BE2C (cell line): Measurements from ENCODE around the gene KRTAP12-2.

Experiments used
- DNase-seq: peaks from one replicate; pipeline ENCODE4 v3.0.0-alpha.2; 2020
- H3K27me3 ChIP-seq: fragments of 250-450 bp; sonication (Bioruptor Pico); 2 replicates; pipeline ENCODE4 v1.5.1; 2020; ENCODE audit warnings: mild to moderate bottlenecking
- H3K36me3 ChIP-seq: fragments of 250-450 bp; sonication (Bioruptor Pico); 2 replicates; pipeline ENCODE4 v1.5.1; 2020; ENCODE audit warnings: mild to moderate bottlenecking
- H3K4me1 ChIP-seq: fragments of 250-450 bp; sonication (Bioruptor Pico); 2 replicates; pipeline ENCODE4 v1.5.1; 2020
- H3K4me3 ChIP-seq: 2 replicates; pipeline ENCODE4 v1.5.1; 2011; ENCODE audit warnings: low read depth, low read length
- H3K9me3 ChIP-seq: fragments of 250-450 bp; sonication (Bioruptor Pico); 2 replicates; pipeline ENCODE4 v1.5.1; 2020
- TF ChIP-seq, protein P1 (sequence below): IDR thresholded peaks from 2 replicates; pipeline ENCODE4 v1.5.1; 2012; ENCODE audit warnings: mild to moderate bottlenecking, low read depth, low read length

The KRTAP12-2 gene

GRCh38 chr21:44708213-44708865, 41.6 kb upstream of the KRTAP12-2 start:
- H3K27me3 ChIP-seq: peaks cover 85% of the 10 kb centered on the region

GRCh38 chr21:44706706-44707581, 40.2 kb upstream of the KRTAP12-2 start:
- H3K4me1 ChIP-seq: no peaks in the 10 kb centered on the region
- TF ChIP-seq, protein P1, sequence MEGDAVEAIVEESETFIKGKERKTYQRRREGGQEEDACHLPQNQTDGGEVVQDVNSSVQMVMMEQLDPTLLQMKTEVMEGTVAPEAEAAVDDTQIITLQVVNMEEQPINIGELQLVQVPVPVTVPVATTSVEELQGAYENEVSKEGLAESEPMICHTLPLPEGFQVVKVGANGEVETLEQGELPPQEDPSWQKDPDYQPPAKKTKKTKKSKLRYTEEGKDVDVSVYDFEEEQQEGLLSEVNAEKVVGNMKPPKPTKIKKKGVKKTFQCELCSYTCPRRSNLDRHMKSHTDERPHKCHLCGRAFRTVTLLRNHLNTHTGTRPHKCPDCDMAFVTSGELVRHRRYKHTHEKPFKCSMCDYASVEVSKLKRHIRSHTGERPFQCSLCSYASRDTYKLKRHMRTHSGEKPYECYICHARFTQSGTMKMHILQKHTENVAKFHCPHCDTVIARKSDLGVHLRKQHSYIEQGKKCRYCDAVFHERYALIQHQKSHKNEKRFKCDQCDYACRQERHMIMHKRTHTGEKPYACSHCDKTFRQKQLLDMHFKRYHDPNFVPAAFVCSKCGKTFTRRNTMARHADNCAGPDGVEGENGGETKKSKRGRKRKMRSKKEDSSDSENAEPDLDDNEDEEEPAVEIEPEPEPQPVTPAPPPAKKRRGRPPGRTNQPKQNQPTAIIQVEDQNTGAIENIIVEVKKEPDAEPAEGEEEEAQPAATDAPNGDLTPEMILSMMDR: no peak
- no peak overlapping the region for H3K4me3 ChIP-seq
- H3K9me3 ChIP-seq: no peaks in the 10 kb centered on the region
- H3K36me3 ChIP-seq: no peaks in the 10 kb centered on the region
- DNase-seq: no peak
- H3K27me3 ChIP-seq: peaks cover 86% of the 10 kb centered on the region

More at GRCh38 chr21:44708213-44708865, 41.6 kb upstream of the KRTAP12-2 start:
- TF ChIP-seq, protein P1: no peak
- no peaks in the 10 kb centered on the region for H3K4me1 ChIP-seq
- no peak for DNase-seq
- no peak overlapping the region for H3K4me3 ChIP-seq
- no peaks in the 10 kb centered on the region for H3K9me3 ChIP-seq
- no peaks in the 10 kb centered on the region for H3K36me3 ChIP-seq

GRCh38 chr21:44706026-44706705, 39.4 kb upstream of the KRTAP12-2 start:
- Histone ChIP-seq H3K36me3 (no peaks in the 10 kb centered on the region), H3K27me3 (peaks cover 87% of the 10 kb centered on the region), H3K4me1 (no peaks in the 10 kb centered on the region), H3K4me3 (no peak overlapping the region), H3K9me3 (no peaks in the 10 kb centered on the region)
- TF ChIP-seq, protein P1: no peak
- DNase-seq: no peak

GRCh38 chr21:44704636-44705001, 37.9 kb upstream of the KRTAP12-2 start:
- no peaks in the 10 kb centered on the region for H3K9me3 ChIP-seq
- DNase-seq: no peak
- no peaks in the 10 kb centered on the region for H3K4me1 ChIP-seq
- peaks cover 88% of the 10 kb centered on the region for H3K27me3 ChIP-seq
- H3K36me3 ChIP-seq: no peaks in the 10 kb centered on the region
- no peak overlapping the region for H3K4me3 ChIP-seq
- TF ChIP-seq, protein P1: no peak

DNA sequence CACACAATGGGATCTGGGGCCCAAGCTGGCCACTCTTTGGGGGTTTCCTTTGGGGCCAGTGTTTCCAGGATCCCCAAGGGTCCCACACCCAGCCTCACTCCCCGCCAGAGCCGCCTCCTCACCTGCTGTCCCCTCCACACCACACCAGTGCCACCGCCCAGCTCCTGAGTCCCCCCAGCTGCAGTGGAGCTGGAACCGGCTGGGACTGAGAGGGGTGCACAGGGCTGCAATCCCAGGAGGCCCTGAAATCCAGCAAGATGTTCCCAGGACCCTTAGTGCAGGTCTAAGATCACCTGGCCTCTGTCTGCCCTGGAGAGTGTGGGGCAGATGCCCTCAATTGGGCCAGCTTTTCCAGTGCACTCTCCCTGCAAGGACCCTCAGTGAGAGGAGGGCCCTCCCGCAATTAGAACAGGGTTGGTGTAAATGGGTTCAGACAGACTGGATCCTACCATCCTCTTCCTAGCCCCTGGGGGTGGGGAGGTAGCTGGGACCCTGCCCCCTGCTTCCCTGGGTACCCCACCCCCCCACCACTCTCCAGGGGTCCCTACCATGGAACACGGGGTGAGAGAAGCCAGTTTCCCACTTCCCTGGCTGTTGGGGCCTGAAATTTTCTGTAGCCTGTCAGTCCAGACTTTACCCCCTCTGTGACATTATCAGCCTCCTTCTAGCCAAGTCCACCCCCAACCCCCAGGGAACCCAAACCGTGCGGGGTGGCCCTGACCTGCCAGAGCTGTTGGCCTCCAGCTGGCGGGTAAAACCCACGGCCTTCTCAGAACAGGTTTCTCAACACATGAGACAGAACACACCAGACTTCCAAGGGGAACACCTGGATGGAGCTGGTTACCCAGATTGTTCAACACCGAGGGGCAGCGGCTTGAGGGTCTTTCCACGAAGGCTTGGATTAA, 37.3 kb upstream of the KRTAP12-2 start:
- TF ChIP-seq, protein P1: no peak
- H3K4me1 ChIP-seq: no peaks in the 10 kb centered on the region
- no peaks in the 10 kb centered on the region for H3K36me3 ChIP-seq
- H3K9me3 ChIP-seq: no peaks in the 10 kb centered on the region
- peaks cover 88% of the 10 kb centered on the region for H3K27me3 ChIP-seq
- H3K4me3 ChIP-seq: no peak overlapping the region
- DNase-seq: no peak
